Mesenchymal stem cell (in vitro differentiated cells and primary cell): ENCODE data around the gene NKAIN4.

Source experiments
- DNase-seq: peaks from one replicate; pipeline ENCODE4 v3.0.0-alpha.2; 2013
- H2AFZ ChIP-seq: one replicate; pipeline ENCODE4 v1.6.1; 2013; ENCODE audit warnings: low read depth, mild to moderate bottlenecking, control low read depth, inconsistent platforms, low read length, moderate library complexity
- H2AK5ac ChIP-seq: 2 replicates; pipeline ENCODE4 v1.6.1; 2013; ENCODE audit warnings: low read length, moderate library complexity, mild to moderate bottlenecking, inconsistent platforms; ENCODE audit not compliant: severe bottlenecking
- H2BK120ac ChIP-seq: one replicate; pipeline ENCODE4 v1.6.1; 2013; ENCODE audit warnings: low read depth, mild to moderate bottlenecking, inconsistent platforms, low read length, moderate library complexity
- H2BK12ac ChIP-seq, 2 experiments: one replicate each; pipeline ENCODE4 v1.6.1; 2013; ENCODE audit warnings: inconsistent platforms in 2 of 2, low read length in 2 of 2, mild to moderate bottlenecking in 2 of 2, moderate library complexity in 2 of 2, control low read depth in 1 of 2
- H2BK15ac ChIP-seq: one replicate; pipeline ENCODE4 v1.6.1; 2013; ENCODE audit warnings: mild to moderate bottlenecking, low read depth, inconsistent platforms; ENCODE audit not compliant: poor library complexity, severe bottlenecking
- H2BK5ac ChIP-seq: 2 replicates; pipeline ENCODE4 v1.6.1; 2013; ENCODE audit warnings: low read depth, mild to moderate bottlenecking, low read length, control low read depth, inconsistent platforms; ENCODE audit not compliant: poor library complexity, severe bottlenecking
- H3K14ac ChIP-seq, 2 experiments: one replicate each; pipeline ENCODE4 v1.6.1; 2013; ENCODE audit warnings: inconsistent platforms in 2 of 2, low read length in 2 of 2, control low read depth in 1 of 2, mild to moderate bottlenecking in 1 of 2, moderate library complexity in 1 of 2
- H3K18ac ChIP-seq, 2 experiments: one replicate each; pipeline ENCODE4 v1.6.1; 2013; ENCODE audit warnings: inconsistent platforms in 2 of 2, low read length in 2 of 2, control low read depth in 1 of 2, low read depth in 1 of 2, mild to moderate bottlenecking in 1 of 2
- H3K23ac ChIP-seq, 2 experiments: one replicate each; pipeline ENCODE4 v1.6.1; 2013; ENCODE audit warnings: inconsistent platforms in 2 of 2, low read length in 2 of 2, mild to moderate bottlenecking in 2 of 2, moderate library complexity in 2 of 2, control low read depth in 1 of 2
- H3K27ac ChIP-seq: 2 replicates; pipeline ENCODE4 v1.5.1; 2013; ENCODE audit warnings: mild to moderate bottlenecking, moderate library complexity, low read length, control low read depth, inconsistent platforms; ENCODE audit not compliant: poor library complexity, severe bottlenecking
- H3K27me3 ChIP-seq, 2 experiments: 2 replicates each; pipeline versions ENCODE4 v1.6.1 to v1.7.0; 2013; ENCODE audit warnings: low read length in 2 of 2, mild to moderate bottlenecking in 2 of 2, moderate library complexity in 2 of 2, control low read depth in 1 of 2, inconsistent platforms in 1 of 2; ENCODE audit not compliant: control insufficient read depth in 1 of 2, insufficient read depth in 1 of 2
- H3K36me3 ChIP-seq, 2 experiments: 2 replicates each; pipeline versions ENCODE4 v1.6.1 to v1.7.0; 2013; ENCODE audit warnings: low read length in 2 of 2, control low read depth in 1 of 2, inconsistent platforms in 1 of 2, low read depth in 1 of 2, mild to moderate bottlenecking in 1 of 2; ENCODE audit not compliant: insufficient read depth in 2 of 2, control insufficient read depth in 1 of 2
- H3K4ac ChIP-seq, 2 experiments: one replicate each; pipeline ENCODE4 v1.6.1; 2013; ENCODE audit warnings: inconsistent platforms in 2 of 2, low read length in 2 of 2, mild to moderate bottlenecking in 2 of 2, moderate library complexity in 2 of 2, control low read depth in 1 of 2, low read depth in 1 of 2
- H3K4me1 ChIP-seq: 2 replicates; pipeline ENCODE4 v1.6.1; 2013; ENCODE audit warnings: low read depth, low read length, control low read depth; ENCODE audit not compliant: control insufficient read depth, insufficient read depth
- H3K4me2 ChIP-seq: 2 replicates; pipeline ENCODE4 v1.6.1; 2013; ENCODE audit warnings: low read length, mild to moderate bottlenecking, inconsistent platforms; ENCODE audit not compliant: poor library complexity, severe bottlenecking
- H3K4me3 ChIP-seq, 2 experiments: 2 replicates each; pipeline versions ENCODE4 v1.5.1 to v1.7.0; 2013; ENCODE audit warnings: low read length in 2 of 2, mild to moderate bottlenecking in 2 of 2, control low read depth in 1 of 2, low read depth in 1 of 2; ENCODE audit not compliant: insufficient read depth in 1 of 2
- H3K79me1 ChIP-seq: replicated peaks from 2 replicates; pipeline ENCODE4 v1.6.1; 2013; ENCODE audit warnings: mild to moderate bottlenecking, control low read depth, low read length, inconsistent platforms; ENCODE audit not compliant: poor library complexity, severe bottlenecking
- H3K9ac ChIP-seq: 2 replicates; pipeline ENCODE4 v1.7.0; 2013; ENCODE audit warnings: mild to moderate bottlenecking, low read length, moderate library complexity
- H3K9me3 ChIP-seq: 2 replicates; pipeline ENCODE4 v1.7.0; 2013; ENCODE audit warnings: mild to moderate bottlenecking, low read length; ENCODE audit not compliant: control insufficient read depth
- H4K8ac ChIP-seq: one replicate; pipeline ENCODE4 v1.6.1; 2013; ENCODE audit warnings: inconsistent platforms, mild to moderate bottlenecking, low read length, moderate library complexity
- H4K91ac ChIP-seq: one replicate; pipeline ENCODE4 v1.6.1; 2013; ENCODE audit warnings: mild to moderate bottlenecking, low read length, inconsistent platforms
- WGBS: methylation state at CpG from one replicate; pipeline ENCODE4 v1.1.7; 2013; ENCODE audit warnings: mixed read lengths; 5-methylcytosine and 5-hydroxymethylcytosine counted together

Gene NKAIN4

GRCh38 chr20:63219447-63219821 lies 34.8 kb downstream of the NKAIN4 start:
- Histone ChIP-seq H3K14ac (no peak overlapping the region), H3K18ac (no peak overlapping the region), H3K4ac (no peak overlapping the region), H2BK120ac (no peak overlapping the region), H3K9me3 (no peaks in the 10 kb centered on the region), H3K23ac (no peak overlapping the region), H3K79me1 (no peaks in the 10 kb centered on the region), H3K9ac (no peak overlapping the region), H2BK12ac (no peak overlapping the region), H4K91ac (no peak overlapping the region), H2BK15ac (no peak overlapping the region), H2AFZ (no peak overlapping the region), H3K27me3 (peaks cover 22 to 46% of the 10 kb centered on the region in 2 experiments), H3K4me3 (no peak overlapping the region), H2AK5ac (peak overlapping the region; percentile 20), H3K4me2 (no peak overlapping the region), H3K36me3 (peaks cover 0 to 3% of the 10 kb centered on the region in 2 experiments), H3K4me1 (peaks cover 34% of the 10 kb centered on the region), H4K8ac (no peak overlapping the region), H3K27ac (no peak overlapping the region), H2BK5ac (no peak overlapping the region)
- WGBS = 88% methylated on average over 8 of the region's 8 CpGs
- DNase-seq = no peak

GRCh38 chr20:63218701-63219446 lies 35.4 kb downstream of the NKAIN4 start:
- WGBS = 86% methylated on average over 12 of the region's 13 CpGs

GRCh38 chr20:63217706-63218105 lies 36.6 kb downstream of the NKAIN4 start:
- peak overlapping the region; percentile 2 for H4K91ac ChIP-seq
- no peak overlapping the region for H3K18ac ChIP-seq
- no peak overlapping the region for H3K23ac ChIP-seq
- no peak overlapping the region for H3K4me3 ChIP-seq
- no peak overlapping the region for H2BK15ac ChIP-seq
- no peak overlapping the region for H2BK120ac ChIP-seq
- no peak overlapping the region for H3K4me2 ChIP-seq
- no peak overlapping the region for H3K9ac ChIP-seq
- no peak overlapping the region for H2AFZ ChIP-seq
- H3K9me3 ChIP-seq = no peaks in the 10 kb centered on the region
- no peak overlapping the region for H4K8ac ChIP-seq
- H2BK12ac ChIP-seq = peak overlapping the region in 1 of 2 experiments; percentile 17
- H3K79me1 ChIP-seq = peaks cover 4% of the 10 kb centered on the region
- H2AK5ac ChIP-seq = peak overlapping the region; percentile 76
- no peak for DNase-seq
- H3K14ac ChIP-seq = no peak overlapping the region
- peaks cover 22 to 37% of the 10 kb centered on the region in 2 experiments for H3K27me3 ChIP-seq
- peaks cover 8 to 20% of the 10 kb centered on the region in 2 experiments for H3K36me3 ChIP-seq
- peaks cover 27% of the 10 kb centered on the region for H3K4me1 ChIP-seq
- WGBS = 86% methylated on average over 7 of the region's 7 CpGs
- H3K27ac ChIP-seq = no peak overlapping the region
- no peak overlapping the region for H3K4ac ChIP-seq
- H2BK5ac ChIP-seq = no peak overlapping the region

More at GRCh38 chr20:63218701-63219446, 35.4 kb downstream of the NKAIN4 start:
- H3K23ac ChIP-seq = no peak overlapping the region
- peak overlapping the region; percentile 16 for H2AK5ac ChIP-seq
- no peak overlapping the region for H3K4ac ChIP-seq
- no peak overlapping the region for H2BK5ac ChIP-seq
- no peak overlapping the region for H3K9ac ChIP-seq
- H2BK120ac ChIP-seq = no peak overlapping the region
- H2AFZ ChIP-seq = no peak overlapping the region
- no peak overlapping the region for H3K14ac ChIP-seq
- H3K9me3 ChIP-seq = no peaks in the 10 kb centered on the region
- H3K27ac ChIP-seq = no peak overlapping the region
- H3K4me3 ChIP-seq = no peak overlapping the region
- peaks cover 22 to 45% of the 10 kb centered on the region in 2 experiments for H3K27me3 ChIP-seq
- H3K18ac ChIP-seq = no peak overlapping the region
- no peak overlapping the region for H4K8ac ChIP-seq
- no peaks in the 10 kb centered on the region for H3K79me1 ChIP-seq
- DNase-seq = no peak
- no peak overlapping the region for H3K4me2 ChIP-seq
- peaks cover 0 to 8% of the 10 kb centered on the region in 2 experiments for H3K36me3 ChIP-seq
- H2BK12ac ChIP-seq = no peak overlapping the region
- H4K91ac ChIP-seq = no peak overlapping the region
- H2BK15ac ChIP-seq = no peak overlapping the region
- peaks cover 28% of the 10 kb centered on the region for H3K4me1 ChIP-seq

- Histone ChIP-seq H3K79me1 (peaks cover 6% of the 10 kb centered on the region), H2AK5ac (peak overlapping the region; percentile 76), H3K4me2 (peak overlapping the region; percentile 91), H2AFZ (peak overlapping the region; percentile 97), H3K36me3 (peaks cover 16 to 28% of the 10 kb centered on the region in 2 experiments), H3K4me3 (peak overlapping the region in 1 of 2 experiments; percentile 87), H3K9me3 (no peaks in the 10 kb centered on the region), H3K9ac (peak overlapping the region; percentile 88), H3K27ac (peak overlapping the region; percentile 15), H3K14ac (no peak overlapping the region), H2BK12ac (peak overlapping the region; percentile 40 to 61), H3K4ac (peak overlapping the region; percentile 75 to 90), H3K23ac (no peak overlapping the region), H3K27me3 (peaks cover 22 to 30% of the 10 kb centered on the region in 2 experiments), H2BK120ac (peak overlapping the region; percentile 94), H2BK5ac (no peak overlapping the region), H4K91ac (peak overlapping the region; percentile 3), H2BK15ac (peak overlapping the region; percentile 15), H4K8ac (peak overlapping the region; percentile 97), H3K18ac (peak overlapping the region; percentile 91 to 96), H3K4me1 (peaks cover 28% of the 10 kb centered on the region)
- no peak for DNase-seq
- WGBS = 84% methylated on average over 13 of the region's 13 CpGs
Observed at GRCh38 chr20:63216849-63217471, 37.3 kb downstream of the NKAIN4 start.
